Measurements from ENCODE around the gene DEUP1.

DEUP1 gene

DNA sequence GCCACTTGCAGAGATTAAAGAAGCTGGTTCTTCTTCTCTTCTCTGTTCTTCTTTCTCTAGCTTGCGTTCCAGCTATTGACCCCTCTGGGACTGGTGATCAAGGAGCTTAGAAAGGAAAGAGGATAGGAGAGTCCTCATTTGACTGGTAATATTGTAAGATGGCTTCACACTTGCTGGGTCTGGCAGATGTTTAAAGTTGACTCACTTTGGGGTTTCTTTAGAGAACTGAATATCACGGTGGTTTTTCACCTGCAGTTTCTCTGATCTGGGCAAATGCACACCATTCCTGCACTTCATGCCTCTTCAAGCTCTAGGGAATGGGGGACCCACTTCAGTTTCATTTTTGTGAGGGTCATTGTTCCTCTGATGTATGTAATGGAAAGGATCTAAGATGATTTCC lies 41.8 kb upstream of the DEUP1 start:
- Histone ChIP-seq H3K4me3 (ENCODE audit: severe bottlenecking) (no peak overlapping the region), H3K4me1 (ENCODE audit: insufficient read depth, poor library complexity, severe bottlenecking) (no peaks in the 10 kb centered on the region), H3K9me3 (ENCODE audit: severe bottlenecking) (no peaks in the 10 kb centered on the region), H3K27me3 (ENCODE audit: insufficient read depth, poor library complexity, severe bottlenecking) (no peaks in the 10 kb centered on the region), H3K27ac (ENCODE audit: poor library complexity, severe bottlenecking) (no peak overlapping the region), H3K36me3 (ENCODE audit: low read depth) (no peaks in the 10 kb centered on the region)
- DNase-seq (ENCODE audit: low spot score) (no peak), ATAC-seq (ENCODE audit: low read depth) (no peak)
- TF ChIP-seq, protein P1, sequence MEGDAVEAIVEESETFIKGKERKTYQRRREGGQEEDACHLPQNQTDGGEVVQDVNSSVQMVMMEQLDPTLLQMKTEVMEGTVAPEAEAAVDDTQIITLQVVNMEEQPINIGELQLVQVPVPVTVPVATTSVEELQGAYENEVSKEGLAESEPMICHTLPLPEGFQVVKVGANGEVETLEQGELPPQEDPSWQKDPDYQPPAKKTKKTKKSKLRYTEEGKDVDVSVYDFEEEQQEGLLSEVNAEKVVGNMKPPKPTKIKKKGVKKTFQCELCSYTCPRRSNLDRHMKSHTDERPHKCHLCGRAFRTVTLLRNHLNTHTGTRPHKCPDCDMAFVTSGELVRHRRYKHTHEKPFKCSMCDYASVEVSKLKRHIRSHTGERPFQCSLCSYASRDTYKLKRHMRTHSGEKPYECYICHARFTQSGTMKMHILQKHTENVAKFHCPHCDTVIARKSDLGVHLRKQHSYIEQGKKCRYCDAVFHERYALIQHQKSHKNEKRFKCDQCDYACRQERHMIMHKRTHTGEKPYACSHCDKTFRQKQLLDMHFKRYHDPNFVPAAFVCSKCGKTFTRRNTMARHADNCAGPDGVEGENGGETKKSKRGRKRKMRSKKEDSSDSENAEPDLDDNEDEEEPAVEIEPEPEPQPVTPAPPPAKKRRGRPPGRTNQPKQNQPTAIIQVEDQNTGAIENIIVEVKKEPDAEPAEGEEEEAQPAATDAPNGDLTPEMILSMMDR (IDR thresholded peaks at IDR 0.05; ENCODE audit: poor library complexity, severe bottlenecking): no peak

DNA sequence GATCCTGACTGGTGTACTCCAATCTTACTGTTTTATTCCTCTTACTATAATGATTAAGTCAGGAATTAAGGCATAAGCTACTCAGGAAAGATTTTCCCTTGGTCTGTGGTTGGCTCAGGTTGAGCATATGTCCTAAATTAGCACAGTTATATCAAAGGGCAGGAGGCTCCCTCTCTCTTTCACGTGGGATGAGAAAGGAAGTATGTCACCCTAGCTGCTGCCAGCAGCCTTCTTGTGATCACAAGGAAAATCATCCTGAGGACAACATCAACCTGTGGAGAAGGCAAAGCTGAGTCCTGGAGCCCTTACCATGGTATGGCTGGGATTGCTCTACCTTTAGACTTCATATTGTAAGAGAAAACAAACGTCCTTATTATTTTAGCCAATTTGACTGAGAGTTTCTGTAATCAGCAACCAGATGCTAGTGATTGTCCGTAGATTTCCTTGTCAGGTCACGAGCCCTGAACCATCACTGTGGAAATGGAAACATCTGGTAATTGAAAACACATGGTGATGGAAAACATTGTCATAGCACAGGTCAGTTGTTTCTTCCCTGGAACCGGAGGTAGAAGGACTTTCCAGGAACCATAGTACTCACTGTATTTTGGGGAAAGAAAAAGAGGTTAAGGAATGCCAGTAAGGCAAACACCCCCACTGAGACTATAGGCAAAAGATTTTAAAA lies 40.6 kb upstream of the DEUP1 start:
- no peaks in the 10 kb centered on the region for H3K9me3 ChIP-seq (ENCODE audit: severe bottlenecking)
- no peaks in the 10 kb centered on the region for H3K27me3 ChIP-seq (ENCODE audit: insufficient read depth, poor library complexity, severe bottlenecking)
- ATAC-seq (ENCODE audit: low read depth) (no peak), DNase-seq (ENCODE audit: low spot score) (no peak)
- H3K36me3 ChIP-seq (ENCODE audit: low read depth): no peaks in the 10 kb centered on the region
- no peaks in the 10 kb centered on the region for H3K4me1 ChIP-seq (ENCODE audit: insufficient read depth, poor library complexity, severe bottlenecking)
- no peak overlapping the region for H3K27ac ChIP-seq (ENCODE audit: poor library complexity, severe bottlenecking)
- no peak overlapping the region for H3K4me3 ChIP-seq (ENCODE audit: severe bottlenecking)
- TF ChIP-seq, protein P1 (IDR thresholded peaks at IDR 0.05; ENCODE audit: poor library complexity, severe bottlenecking): no peak

DNA sequence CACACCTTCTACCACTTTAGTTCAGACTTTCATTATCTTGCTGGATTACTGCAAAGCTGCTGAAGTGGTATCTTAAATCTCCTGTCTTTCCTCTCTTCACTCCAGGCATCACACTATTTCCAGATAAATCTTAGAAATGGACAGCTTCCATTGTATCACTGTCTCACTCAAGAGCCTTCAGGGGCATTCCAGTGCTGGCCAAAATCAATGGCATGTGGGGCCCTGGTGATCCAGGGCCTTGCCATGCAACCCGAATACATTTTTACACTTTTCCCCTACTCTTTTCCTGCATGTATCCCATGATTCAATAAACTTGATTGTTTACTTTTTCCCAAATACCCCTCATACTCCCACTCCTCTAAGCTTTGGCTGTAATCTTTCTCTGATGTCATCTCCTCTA lies 39.4 kb upstream of the DEUP1 start:
- no peak overlapping the region for H3K27ac ChIP-seq (ENCODE audit: poor library complexity, severe bottlenecking)
- TF ChIP-seq, protein P1 (IDR thresholded peaks at IDR 0.05; ENCODE audit: poor library complexity, severe bottlenecking): no peak
- no peaks in the 10 kb centered on the region for H3K36me3 ChIP-seq (ENCODE audit: low read depth)
- H3K4me3 ChIP-seq (ENCODE audit: severe bottlenecking): no peak overlapping the region
- H3K9me3 ChIP-seq (ENCODE audit: severe bottlenecking): no peaks in the 10 kb centered on the region
- no peak for ATAC-seq (ENCODE audit: low read depth)
- H3K4me1 ChIP-seq (ENCODE audit: insufficient read depth, poor library complexity, severe bottlenecking): no peaks in the 10 kb centered on the region
- no peak for DNase-seq (ENCODE audit: low spot score)
- no peaks in the 10 kb centered on the region for H3K27me3 ChIP-seq (ENCODE audit: insufficient read depth, poor library complexity, severe bottlenecking)

DNA sequence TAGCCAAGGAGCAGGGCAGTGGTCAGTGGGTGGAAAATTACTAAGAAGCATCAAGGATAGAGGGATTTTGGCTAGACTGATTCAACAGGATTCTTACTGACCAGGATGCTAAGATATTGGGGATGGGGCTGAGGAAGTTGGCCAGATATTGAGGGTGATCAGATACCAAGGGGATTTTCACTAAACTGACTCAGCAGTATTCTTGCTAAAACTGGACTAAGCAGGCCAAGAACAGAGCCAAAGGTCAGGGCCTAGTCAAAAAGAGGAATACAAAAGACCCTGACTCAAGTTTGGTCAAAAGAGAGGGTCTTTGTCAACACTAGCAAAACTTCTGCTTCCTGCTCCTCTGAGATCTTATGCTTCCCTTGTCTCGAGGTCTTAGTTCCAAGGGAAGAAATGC lies 38.6 kb upstream of the DEUP1 start:
- no peak overlapping the region for H3K4me3 ChIP-seq (ENCODE audit: severe bottlenecking)
- ATAC-seq (ENCODE audit: low read depth) (no peak), DNase-seq (ENCODE audit: low spot score) (no peak)
- H3K27me3 ChIP-seq (ENCODE audit: insufficient read depth, poor library complexity, severe bottlenecking): no peaks in the 10 kb centered on the region
- H3K9me3 ChIP-seq (ENCODE audit: severe bottlenecking): no peaks in the 10 kb centered on the region
- no peaks in the 10 kb centered on the region for H3K36me3 ChIP-seq (ENCODE audit: low read depth)
- H3K4me1 ChIP-seq (ENCODE audit: insufficient read depth, poor library complexity, severe bottlenecking): no peaks in the 10 kb centered on the region
- H3K27ac ChIP-seq (ENCODE audit: poor library complexity, severe bottlenecking): no peak overlapping the region
- TF ChIP-seq, protein P1 (IDR thresholded peaks at IDR 0.05; ENCODE audit: poor library complexity, severe bottlenecking): no peak

DNA sequence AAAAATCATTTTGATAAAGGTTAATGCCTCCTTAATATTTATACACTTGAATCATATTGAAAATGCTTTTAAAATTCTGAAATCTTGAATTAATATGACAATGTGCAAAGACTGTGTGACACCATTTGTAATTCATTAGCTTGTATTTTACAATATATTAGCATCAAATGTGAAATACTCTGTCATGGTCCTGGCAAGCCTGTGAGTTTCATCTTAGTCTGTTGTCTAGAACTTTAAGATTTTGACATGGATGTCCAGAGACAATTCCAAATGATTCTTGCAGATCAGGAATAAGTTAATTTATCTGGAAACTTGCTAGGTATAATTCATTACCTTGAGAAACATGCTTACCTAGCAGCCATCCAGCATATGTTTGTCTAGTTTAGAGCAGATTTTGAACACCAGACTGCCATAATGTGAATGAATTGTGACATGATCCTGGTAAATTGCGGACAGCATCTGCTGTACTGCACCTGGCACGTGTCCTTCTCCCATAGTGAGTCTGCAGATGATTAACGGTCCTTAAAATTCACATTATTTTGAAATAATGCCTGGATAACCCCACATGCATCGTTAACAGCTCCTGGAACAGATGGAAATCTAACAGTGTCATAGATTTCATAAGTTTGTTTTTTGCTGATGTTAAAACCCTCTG lies 34.5 kb upstream of the DEUP1 start:
- Histone ChIP-seq H3K36me3 (ENCODE audit: low read depth) (no peaks in the 10 kb centered on the region), H3K9me3 (ENCODE audit: severe bottlenecking) (no peaks in the 10 kb centered on the region), H3K4me1 (ENCODE audit: insufficient read depth, poor library complexity, severe bottlenecking) (no peaks in the 10 kb centered on the region), H3K27me3 (ENCODE audit: insufficient read depth, poor library complexity, severe bottlenecking) (no peaks in the 10 kb centered on the region), H3K27ac (ENCODE audit: poor library complexity, severe bottlenecking) (no peak overlapping the region), H3K4me3 (ENCODE audit: severe bottlenecking) (no peak overlapping the region)
- TF ChIP-seq, protein P1 (IDR thresholded peaks at IDR 0.05; ENCODE audit: poor library complexity, severe bottlenecking): no peak
- ATAC-seq (ENCODE audit: low read depth): no peak
- DNase-seq (ENCODE audit: low spot score): no peak
